Measurements from ENCODE around the gene OPCML.

OPCML gene

GRCh38 chr11:132691848-132692550 is 840.3 kb downstream of the OPCML start:
- ATAC-seq, result no peak
- no peak for TF ChIP-seq ZNF565 (CRISPR knock-in tag; conservative IDR thresholded peaks at IDR 0.05; ENCODE audit: low read depth)
- TF ChIP-seq RARB (CRISPR knock-in tag; IDR thresholded peaks at IDR 0.05), result no peak
- no peak for TF ChIP-seq ZFP30 (CRISPR knock-in tag; IDR thresholded peaks at IDR 0.05)
- no peak for TF ChIP-seq ESRRG (CRISPR knock-in tag; IDR thresholded peaks at IDR 0.05)
- TF ChIP-seq GLIS3 (CRISPR knock-in tag; IDR thresholded peaks at IDR 0.05), result no peak
- no peak for TF ChIP-seq TCF4 (CRISPR knock-in tag; IDR thresholded peaks at IDR 0.05; ENCODE audit: borderline replicate concordance)
- no peak for TF ChIP-seq ZNF8 (CRISPR knock-in tag; IDR thresholded peaks at IDR 0.05)
- no peak for TF ChIP-seq SNAI2 (CRISPR knock-in tag; IDR thresholded peaks at IDR 0.05)
- TF ChIP-seq ISL1 (CRISPR knock-in tag; IDR thresholded peaks at IDR 0.05), result no peak

GRCh38 chr11:132686886-132687285 is 845.4 kb downstream of the OPCML start:
- TF ChIP-seq ZFP3 (CRISPR knock-in tag; IDR thresholded peaks at IDR 0.05), result no peak
- no peak for TF ChIP-seq CSRNP3 (CRISPR knock-in tag; IDR thresholded peaks at IDR 0.05)
- no peak for TF ChIP-seq ISL1 (CRISPR knock-in tag; IDR thresholded peaks at IDR 0.05)
- no peak for TF ChIP-seq RARB (CRISPR knock-in tag; IDR thresholded peaks at IDR 0.05)
- no peak for TF ChIP-seq TCF4 (CRISPR knock-in tag; IDR thresholded peaks at IDR 0.05; ENCODE audit: borderline replicate concordance)
- no peak for TF ChIP-seq TOX (CRISPR knock-in tag; IDR thresholded peaks at IDR 0.05; ENCODE audit: borderline replicate concordance)
- TF ChIP-seq ZC3H10 (CRISPR knock-in tag; IDR thresholded peaks at IDR 0.05), result no peak
- TF ChIP-seq OSR1 (CRISPR knock-in tag; IDR thresholded peaks at IDR 0.05), result no peak
- TF ChIP-seq BACH2 (CRISPR knock-in tag; IDR thresholded peaks at IDR 0.05; ENCODE audit: borderline replicate concordance), result no peak
- no peak for TF ChIP-seq ZNF8 (CRISPR knock-in tag; IDR thresholded peaks at IDR 0.05)
- TF ChIP-seq ZNF70 (CRISPR knock-in tag; IDR thresholded peaks at IDR 0.05), result no peak
- no peak for TF ChIP-seq ZNF565 (CRISPR knock-in tag; conservative IDR thresholded peaks at IDR 0.05; ENCODE audit: low read depth)
- ATAC-seq, result no peak

GRCh38 chr11:132685174-132685611 is 847.1 kb downstream of the OPCML start:
- TF ChIP-seq POU6F1 (CRISPR knock-in tag; IDR thresholded peaks at IDR 0.05; ENCODE audit: borderline replicate concordance, low read depth), result no peak
- no peak for TF ChIP-seq ARNTL (CRISPR knock-in tag; IDR thresholded peaks at IDR 0.05; ENCODE audit: borderline replicate concordance, low read depth)
- no peak for TF ChIP-seq CREB5 (CRISPR knock-in tag; IDR thresholded peaks at IDR 0.05; ENCODE audit: low read depth)
- no peak for TF ChIP-seq ESRRG (CRISPR knock-in tag; IDR thresholded peaks at IDR 0.05)
- no peak for TF ChIP-seq PATZ1 (CRISPR knock-in tag; IDR thresholded peaks at IDR 0.05; ENCODE audit: borderline replicate concordance)
- TF ChIP-seq ZFP30 (CRISPR knock-in tag; IDR thresholded peaks at IDR 0.05), result no peak
- no peak for TF ChIP-seq ZC3H10 (CRISPR knock-in tag; IDR thresholded peaks at IDR 0.05)
- ATAC-seq, result no peak

GRCh38 chr11:132683602-132684001 is 848.7 kb downstream of the OPCML start:
- TF ChIP-seq ZNF8 (CRISPR knock-in tag; IDR thresholded peaks at IDR 0.05), result no peak
- no peak for ATAC-seq

- no peak for ATAC-seq
- TF ChIP-seq ARNTL (CRISPR knock-in tag; IDR thresholded peaks at IDR 0.05; ENCODE audit: borderline replicate concordance, low read depth), result no peak
- no peak for TF ChIP-seq TSHZ2 (CRISPR knock-in tag; IDR thresholded peaks at IDR 0.05)
- no peak for TF ChIP-seq CSDC2 (CRISPR knock-in tag; IDR thresholded peaks at IDR 0.05)
Observed at GRCh38 chr11:132681971-132682370, 850.3 kb downstream of the OPCML start.

Measured in SK-N-SH treated with all-trans-retinoic acid at 6 μM for 48 hours (cell line).